SK-N-SH (cell line): ENCODE results near the gene LPCAT1. TPM values are rescaled to one million over a fixed set of nuclear protein-coding genes. Genes with fewer than 3 reads are reported as not detected.

Source experiments
- CTCF ChIA-PET: fragments of 300-600, 350-600 bp; formaldehyde crosslinking; extraction: SDS; loops from one replicate; lab custom pipeline; 2021; lab: Yijun Ruan, JAX
- POLR2A ChIA-PET: fragments of 350-600 bp; sonication (Branson Sonifier 250); formaldehyde crosslinking; extraction: SDS; loops from one replicate; lab custom pipeline; 2020; ENCODE audit warnings: antibody characterized with exemption, inconsistent platforms; lab: Yijun Ruan, JAX
- DNase-seq: peaks from one replicate; pipeline ENCODE4 v3.0.0; 2012
- H2AFZ ChIP-seq: fragments of 200-600 bp; sonication (generic); 2 replicates; pipeline ENCODE4 v1.8.1; 2016; ENCODE audit warnings: antibody characterized with exemption, mild to moderate bottlenecking, low read depth
- H3F3A ChIP-seq: fragments of 200-600 bp; sonication (generic); replicated peaks from 2 replicates; pipeline ENCODE3; 2016; ENCODE audit warnings: antibody characterized with exemption, mild to moderate bottlenecking; ENCODE audit not compliant: insufficient read depth
- H3K27ac ChIP-seq, 2 experiments: fragments of 200-500 bp in 1 of 2; fragments of 200-600 bp in 1 of 2; sonication (Bioruptor generic) in 1 of 2; sonication (generic), shearing (Covaris generic) in 1 of 2; 2 replicates each; pipeline versions ENCODE4 v1.5.1 to v1.6.1; 2014 to 2016; ENCODE audit warnings: low read depth in 2 of 2, inconsistent platforms in 1 of 2, low read length in 1 of 2, mild to moderate bottlenecking in 1 of 2, mixed read lengths in 1 of 2
- H3K27me3 ChIP-seq: fragments of 200-600 bp; sonication (generic), shearing (Covaris generic); 2 replicates; pipeline ENCODE4 v1.6.1; 2016; ENCODE audit warnings: mixed run types; ENCODE audit not compliant: insufficient read depth
- H3K36me3 ChIP-seq, 2 experiments: fragments of 200-500 bp in 1 of 2; fragments of 200-600 bp in 1 of 2; sonication (Bioruptor generic) in 1 of 2; sonication (generic) in 1 of 2; replicated peaks in 1 of 2; 2 replicates each; pipeline versions ENCODE3 to v1.5.1; 2014 to 2016; ENCODE audit warnings: low read length in 1 of 2, mild to moderate bottlenecking in 1 of 2; ENCODE audit not compliant: insufficient read depth in 2 of 2, control insufficient read depth in 1 of 2
- H3K4me1 ChIP-seq, 2 experiments: fragments of 200-500 bp in 1 of 2; fragments of 200-600 bp in 1 of 2; sonication (Bioruptor generic) in 1 of 2; sonication (generic), shearing (Covaris generic) in 1 of 2; 2 replicates each; pipeline versions ENCODE4 v1.5.1 to v1.6.1; 2014 to 2016; ENCODE audit warnings: low read depth in 1 of 2, low read length in 1 of 2, mixed run types in 1 of 2; ENCODE audit not compliant: insufficient read depth in 2 of 2, control insufficient read depth in 1 of 2
- H3K4me2 ChIP-seq: fragments of 200-600 bp; sonication (generic), shearing (Covaris generic); 2 replicates; pipeline ENCODE4 v1.6.1; 2017; ENCODE audit warnings: mixed run types
- H3K4me3 ChIP-seq, 2 experiments: fragments of 200-500 bp in 1 of 2; fragments of 200-600 bp in 1 of 2; sonication (Bioruptor generic) in 1 of 2; sonication (generic), shearing (Covaris generic) in 1 of 2; 2 replicates each; pipeline versions ENCODE4 v1.5.1 to v1.8.1; 2014 to 2016; ENCODE audit warnings: low read depth in 2 of 2, inconsistent platforms in 1 of 2, low read length in 1 of 2, mild to moderate bottlenecking in 1 of 2, mixed read lengths in 1 of 2, moderate library complexity in 1 of 2
- H3K79me2 ChIP-seq: fragments of 200-600 bp; sonication (generic); 2 replicates; pipeline ENCODE4 v1.8.1; 2017; ENCODE audit warnings: mild to moderate bottlenecking; ENCODE audit not compliant: insufficient read depth
- H3K9ac ChIP-seq: fragments of 200-600 bp; sonication (generic); 2 replicates; pipeline ENCODE4 v1.6.1; 2017; ENCODE audit warnings: mixed run types
- H3K9me2 ChIP-seq: fragments of 200-600 bp; sonication (generic); 2 replicates; pipeline ENCODE4 v1.6.1; 2017; ENCODE audit warnings: mixed run types
- H3K9me3 ChIP-seq: fragments of 200-600 bp; sonication (generic); 2 replicates; pipeline ENCODE4 v1.6.1; 2017; ENCODE audit warnings: mixed run types, mild to moderate bottlenecking, moderate library complexity
- H4K20me1 ChIP-seq: fragments of 200-600 bp; sonication (generic); 2 replicates; pipeline ENCODE4 v1.6.1; 2017; ENCODE audit warnings: mild to moderate bottlenecking, mixed run types; ENCODE audit not compliant: insufficient read depth
- EZH2phosphoT487 ChIP-seq: fragments of 200-600 bp; sonication (generic); IDR thresholded peaks from 2 replicates; pipeline ENCODE4 v1.6.1; 2017; ENCODE audit warnings: low read depth, mixed run types, mild to moderate bottlenecking, antibody characterized with exemption, moderate library complexity, borderline replicate concordance
- FOSL2 ChIP-seq: IDR thresholded peaks from 2 replicates; pipeline ENCODE4 v1.4.0; 2012; ENCODE audit warnings: low read depth, mild to moderate bottlenecking, moderate library complexity, borderline replicate concordance
- FOXJ3 ChIP-seq: sonication (generic); formaldehyde crosslinking; IDR thresholded peaks from 2 replicates; pipeline ENCODE4 v1.5.1; 2020; ENCODE audit warnings: mild to moderate bottlenecking, missing genetic modification reagents
- FOXM1 ChIP-seq: IDR thresholded peaks from 2 replicates; pipeline ENCODE4 v1.4.0; 2012; ENCODE audit warnings: low read depth, mild to moderate bottlenecking
- GABPA ChIP-seq: IDR thresholded peaks from 2 replicates; pipeline ENCODE4 v1.4.0; 2012; ENCODE audit warnings: low read depth, mild to moderate bottlenecking
- JUND ChIP-seq: IDR thresholded peaks from 2 replicates; pipeline ENCODE4 v1.4.0; 2012
- NFIC ChIP-seq: IDR thresholded peaks from 2 replicates; pipeline ENCODE4 v1.4.0; 2012; ENCODE audit warnings: borderline replicate concordance
- RFX5 ChIP-seq: IDR thresholded peaks from 2 replicates; pipeline ENCODE4 v1.6.1; 2012; ENCODE audit warnings: mild to moderate bottlenecking, improper control_type of control experiment, low read length
- SIN3A ChIP-seq: IDR thresholded peaks from 2 replicates; pipeline ENCODE4 v1.6.1; 2012; ENCODE audit warnings: low read depth, mild to moderate bottlenecking, low read length, moderate library complexity, borderline replicate concordance
- SMC3 ChIP-seq: IDR thresholded peaks from 2 replicates; pipeline ENCODE4 v1.6.1; 2012; ENCODE audit warnings: low read depth, low read length, improper control_type of control experiment
- TEAD4 ChIP-seq: IDR thresholded peaks from 2 replicates; pipeline ENCODE4 v1.4.0; 2012; ENCODE audit warnings: mild to moderate bottlenecking, borderline replicate concordance; ENCODE audit not compliant: insufficient read depth
- USF2 ChIP-seq: fragments of 150-350 bp; IDR thresholded peaks from 2 replicates; pipeline ENCODE4 v1.6.1; 2017; ENCODE audit warnings: antibody characterized with exemption, low read length, low read depth, borderline replicate concordance
- ZBTB33 ChIP-seq: IDR thresholded peaks from 2 replicates; pipeline ENCODE4 v1.4.0; 2012; ENCODE audit warnings: low read depth, borderline replicate concordance
- WGBS: methylation state at CpG from one replicate; pipeline ENCODE4 v1.1.6; 2017; ENCODE audit warnings: low lambda C conversion rate; 5-methylcytosine and 5-hydroxymethylcytosine counted together
- polyA plus RNA-seq, 3 experiments: library from polyadenylated mRNA; depleted of rRNA; stranded (reverse); fragments of >200 nt; gene quantifications; 2 replicates each; pipeline ENCODE4 v1.2.3, GENCODE V29; 2012
- TF ChIP-seq, protein P1 (sequence below): IDR thresholded peaks from 2 replicates; pipeline ENCODE4 v1.4.0; 2012; ENCODE audit warnings: low read depth

LPCAT1 gene
- polyA plus RNA-seq, 1 of the 3 experiments (the other 2 are of a cell fraction) = 42.3 TPM

DNA sequence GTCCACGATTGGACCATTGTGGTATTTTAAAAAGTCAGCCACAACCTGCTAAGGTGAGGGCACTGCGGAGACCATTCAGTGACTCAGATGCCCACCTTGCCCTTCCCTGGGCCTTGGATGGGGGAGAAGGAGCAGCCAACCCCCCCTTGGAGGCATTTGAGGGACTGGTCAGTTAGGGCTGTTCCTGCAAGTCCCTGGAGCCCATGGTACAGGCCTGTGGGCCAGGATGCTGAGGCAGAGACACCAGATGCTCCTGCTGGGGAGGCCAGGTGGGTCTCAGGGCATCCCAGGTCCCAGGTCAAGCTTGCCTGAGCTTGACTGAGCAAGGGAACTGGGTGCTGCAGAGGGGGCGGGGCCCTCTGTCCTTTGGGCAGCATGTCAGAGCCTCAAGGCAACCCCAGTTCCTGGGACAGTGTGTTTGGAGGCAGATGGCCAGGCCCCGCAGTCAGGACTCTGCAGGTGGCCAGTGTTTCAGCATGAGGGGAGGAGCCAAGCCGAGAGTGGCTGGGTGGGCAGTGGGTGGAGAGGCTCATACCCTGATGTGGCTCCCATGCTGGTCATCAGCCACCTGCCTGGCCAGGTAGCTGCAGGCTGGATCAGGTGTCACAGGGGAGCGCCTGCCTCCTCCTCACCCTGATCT, 106.1 kb downstream of the LPCAT1 start:
- H3K36me3 ChIP-seq = no peaks in the 10 kb centered on the region
- H3K27ac ChIP-seq = no peak overlapping the region
- no peaks in the 10 kb centered on the region; the same call in 1 of the 2 replicates for H3K27me3 ChIP-seq
- no peak overlapping the region for H3K4me2 ChIP-seq
- H3K9me3 ChIP-seq = no peaks in the 10 kb centered on the region
- no peaks in the 10 kb centered on the region for H3K9me2 ChIP-seq
- no peak overlapping the region for H3K4me3 ChIP-seq
- ChIA-PET CTCF (interaction anchor here (0.6 to 1.2 kb wide), 2 partner anchors 37 to 50 kb away, joined by 3 read pairs; no protein-coding TSS in a partner anchor), POLR2A (no interaction called here)
- no peak overlapping the region for H3K9ac ChIP-seq
- no peaks in the 10 kb centered on the region for H3K79me2 ChIP-seq
- H3K4me1 ChIP-seq = no peaks in the 10 kb centered on the region
- 0% methylated on average over 1 of the region's 6 CpGs for WGBS
- no peak for TF ChIP-seq USF2
- TF ChIP-seq EZH2phosphoT487 = no peak
- no peak for TF ChIP-seq FOXM1
- no peak for TF ChIP-seq JUND
- no peak for TF ChIP-seq SIN3A
- TF ChIP-seq RFX5 = no peak
- no peak for TF ChIP-seq SMC3
- TF ChIP-seq TEAD4 = no peak
- no peak for TF ChIP-seq NFIC
- TF ChIP-seq, protein P1, sequence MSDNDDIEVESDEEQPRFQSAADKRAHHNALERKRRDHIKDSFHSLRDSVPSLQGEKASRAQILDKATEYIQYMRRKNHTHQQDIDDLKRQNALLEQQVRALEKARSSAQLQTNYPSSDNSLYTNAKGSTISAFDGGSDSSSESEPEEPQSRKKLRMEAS = no peak
- TF ChIP-seq FOXJ3 (CRISPR knock-in tag) = no peak
- TF ChIP-seq GABPA = no peak
- TF ChIP-seq FOSL2 = no peak
- no peaks in the 10 kb centered on the region for H3F3A ChIP-seq
- DNase-seq = no peak
- no peak overlapping the region for H2AFZ ChIP-seq
- no peaks in the 10 kb centered on the region for H4K20me1 ChIP-seq

GRCh38 chr5:1416856-1417469, 106.8 kb downstream of the LPCAT1 start:
- Histone ChIP-seq H3K27ac (no peak overlapping the region), H3K9ac (no peak overlapping the region), H3F3A (no peaks in the 10 kb centered on the region), H3K4me3 (no peak overlapping the region), H3K4me1 (no peaks in the 10 kb centered on the region), H3K9me2 (no peaks in the 10 kb centered on the region), H2AFZ (no peak overlapping the region), H3K4me2 (no peak overlapping the region), H3K79me2 (no peaks in the 10 kb centered on the region), H3K27me3 (no peaks in the 10 kb centered on the region; the same call in 1 of the 2 replicates), H3K9me3 (no peaks in the 10 kb centered on the region), H4K20me1 (no peaks in the 10 kb centered on the region), H3K36me3 (no peaks in the 10 kb centered on the region)
- TF ChIP-seq RFX5 = no peak
- no peak for TF ChIP-seq ZBTB33
- CTCF ChIA-PET = no interaction called here
- 47% methylated on average over 8 of the region's 12 CpGs for WGBS
- DNase-seq = no peak
- POLR2A ChIA-PET = no interaction called here
